K562 (cell line): Measurements from ENCODE around the gene KRTAP5-6. TPM values are rescaled to one million over a fixed set of nuclear protein-coding genes. Genes with fewer than 3 reads are reported as not detected.

Experiments used
- ATAC-seq: fragments of 200-7000 bp; cut with Tn5 transposase; 3 replicates; pipeline ENCODE4 v1.9.1; 2020; ENCODE audit warnings: moderate library complexity
- BruUV-seq: library from RNA; stranded (reverse); fragments of 400-500 nt; replicated peaks from 2 replicates; lab custom pipeline; 2021; lab: Mats Ljungman, UMichigan
- CTCF ChIA-PET: fragments of 300-600 bp; formaldehyde crosslinking; extraction: SDS; loops from one replicate; lab custom pipeline; 2021; ENCODE audit warnings: low intra/inter-chr PET ratio; lab: Yijun Ruan, JAX
- POLR2A ChIA-PET: fragments of 300-600, 350-650 bp; sonication (Branson Sonifier 250); formaldehyde crosslinking; extraction: SDS; loops from one replicate; lab custom pipeline; 2021; ENCODE audit warnings: antibody characterized with exemption, inconsistent platforms; lab: Yijun Ruan, JAX
- DNase-seq, 4 experiments: peaks; one replicate each; pipeline versions ENCODE4 v3.0.0 to v3.0.0-alpha.2; 2011 to 2018; ENCODE audit warnings: low spot score in 3 of 4, mixed read lengths in 3 of 4; ENCODE audit errors: extremely low read depth in 1 of 4
- FAIRE-seq: peaks from 2 replicates; lab custom pipeline; 2011; peaks lifted over from hg19 to GRCh38; lab: Jason Lieb, UNC
- H2AFZ ChIP-seq: 2 replicates; pipeline ENCODE4 v1.6.0; 2011; ENCODE audit warnings: low read depth, low read length, control low read depth, inconsistent platforms
- H3K27ac ChIP-seq: fragments of 200-600 bp; 3 replicates; pipeline ENCODE4 v1.8.0; 2011; ENCODE audit warnings: low read depth, mild to moderate bottlenecking, control low read depth, inconsistent platforms, low read length, moderate library complexity, mixed read lengths; ENCODE audit errors: extremely low read depth
- H3K27me3 ChIP-seq, 2 experiments: fragments of 300-600 bp in 1 of 2; 2 replicates in 1 of 2; 3 replicates in 1 of 2; pipeline versions ENCODE4 v1.6.0 to v1.8.0; 2011; ENCODE audit warnings: inconsistent platforms in 2 of 2, low read length in 2 of 2, mild to moderate bottlenecking in 1 of 2, mixed read lengths in 1 of 2, moderate library complexity in 1 of 2; ENCODE audit not compliant: control insufficient read depth in 2 of 2, insufficient read depth in 2 of 2
- H3K36me3 ChIP-seq: fragments of 300-600 bp; 3 replicates; pipeline ENCODE4 v1.8.0; 2011; ENCODE audit warnings: mild to moderate bottlenecking, low read length, inconsistent platforms; ENCODE audit not compliant: control insufficient read depth, insufficient read depth
- H3K4me1 ChIP-seq, 2 experiments: fragments of 200-600 bp in 1 of 2; replicated peaks in 1 of 2; 2 replicates in 1 of 2; 3 replicates in 1 of 2; pipeline versions ENCODE4 v1.5.1 to v1.8.0; 2011; ENCODE audit warnings: inconsistent platforms in 2 of 2, low read length in 2 of 2, mild to moderate bottlenecking in 1 of 2, mixed read lengths in 1 of 2, moderate library complexity in 1 of 2; ENCODE audit not compliant: control insufficient read depth in 2 of 2, insufficient read depth in 2 of 2
- H3K4me2 ChIP-seq: 2 replicates; pipeline ENCODE4 v1.6.1; 2011; ENCODE audit warnings: low read length, control low read depth, inconsistent platforms, mixed read lengths; ENCODE audit not compliant: insufficient read depth
- H3K4me3 ChIP-seq: fragments of 200-600 bp; sonication (generic), shearing (Covaris generic); 2 replicates; pipeline ENCODE4 v1.5.1; 2016; ENCODE audit warnings: control low read depth, inconsistent platforms
- H3K79me2 ChIP-seq: fragments of 200-600 bp; 3 replicates; pipeline ENCODE4 v1.8.0; 2011; ENCODE audit warnings: low read length, inconsistent platforms; ENCODE audit not compliant: control insufficient read depth, insufficient read depth
- H3K9ac ChIP-seq, 2 experiments: 2 replicates each; pipeline versions ENCODE4 v1.6.0 to v1.6.1; 2011; ENCODE audit warnings: low read depth in 2 of 2, low read length in 2 of 2, control low read depth in 1 of 2, inconsistent platforms in 1 of 2, mild to moderate bottlenecking in 1 of 2, mixed read lengths in 1 of 2; ENCODE audit not compliant: insufficient read depth in 1 of 2
- H3K9me1 ChIP-seq: one replicate; pipeline ENCODE4 v1.6.0; 2011; ENCODE audit warnings: inconsistent platforms, mild to moderate bottlenecking, low read length, moderate library complexity; ENCODE audit not compliant: control insufficient read depth, insufficient read depth
- H3K9me3 ChIP-seq: replicated peaks from 2 replicates; pipeline ENCODE4 v1.5.1; 2011; ENCODE audit warnings: low read depth, low read length, inconsistent platforms; ENCODE audit not compliant: control insufficient read depth, insufficient read depth
- H4K20me1 ChIP-seq: replicated peaks from 2 replicates; pipeline ENCODE4 v1.6.1; 2011; ENCODE audit warnings: low read length, inconsistent platforms, mixed read lengths; ENCODE audit not compliant: control insufficient read depth, insufficient read depth
- RCOR1 ChIP-seq, 2 experiments: IDR thresholded peaks; 2 replicates each; pipeline ENCODE4 v1.6.1; 2012; ENCODE audit warnings: low read depth in 2 of 2, low read length in 2 of 2, borderline replicate concordance in 1 of 2, improper control_type of control experiment in 1 of 2
- WGBS: fragments of 100-300 bp; shearing (Covaris generic); methylation state at CpG from one replicate; pipeline ENCODE4 v1.1.6; 2016; ENCODE audit warnings: low coverage, mixed read lengths; ENCODE audit not compliant: insufficient coverage; ENCODE audit errors: missing lambda C conversion rate; 5-methylcytosine and 5-hydroxymethylcytosine counted together
- in situ Hi-C: fragments of 300-500 bp; cut with MboI; formaldehyde crosslinking; loops from 4 replicates; pipeline ENCODE4 v1.15.0; 2018; ENCODE audit warnings: inconsistent platforms, mixed read lengths
- intact Hi-C: fragments of 100-400 bp; cut with micrococcal nuclease; formaldehyde crosslinking; loops from 2 replicates; pipeline ENCODE4 v1.14.2; 2022
- polyA plus RNA-seq, 8 experiments: library from polyadenylated mRNA; depleted of rRNA in 4 of 8; stranded (reverse) in 5 of 8; unstranded in 3 of 8; fragments of >200 nt; fragmentation: Nextera tagmentation in 2 of 8; fragmentation: Illumina TruSeq in 1 of 8; extraction: Ambion mirVana in 2 of 8; extraction: Trizol in 1 of 8; gene quantifications; 2 replicates each; pipeline versions ENCODE4 v1.2.1 to v1.2.3, GENCODE V29; 2011 to 2014; ENCODE audit warnings: inconsistent platforms in 1 of 8, missing spikeins in 1 of 8
- total RNA-seq, 7 experiments: library from RNA; depleted of rRNA in 6 of 7; stranded (reverse); fragments of >200 nt in 6 of 7; fragmentation: Illumina TruSeq in 2 of 7; extraction: Trizol in 2 of 7; gene quantifications; 2 replicates each; pipeline versions ENCODE4 v1.2.1 to v1.2.3, GENCODE V29; 2011 to 2021; ENCODE audit warnings: low replicate concordance in 1 of 7
- TF ChIP-seq, protein P1 (sequence below): sonication (generic); formaldehyde crosslinking; IDR thresholded peaks from 2 replicates; pipeline ENCODE4 v1.8.0; 2023; ENCODE audit warnings: mild to moderate bottlenecking, missing genetic modification reagents

Gene KRTAP5-6
- total and polyA plus RNA-seq, 9 of the 15 experiments (the other 6 are each of a cell fraction or from before 2014, with no cell fraction given), result not detected

- ATAC-seq (no peak), DNase-seq (no peak), FAIRE-seq (no peak)
- Histone ChIP-seq H3K4me2 (no peak overlapping the region), H3K4me3 (no peak overlapping the region), H4K20me1 (no peaks in the 10 kb centered on the region), H3K9ac (no peak overlapping the region), H3K4me1 (no peaks in the 10 kb centered on the region; a peak in 2 of 5 replicates), H3K36me3 (no peaks in the 10 kb centered on the region), H3K9me3 (peaks cover 7% of the 10 kb centered on the region; the same call in 1 of the 2 replicates), H2AFZ (no peak overlapping the region), H3K9me1 (no peaks in the 10 kb centered on the region), H3K79me2 (no peaks in the 10 kb centered on the region), H3K27ac (no peak overlapping the region), H3K27me3 (peaks cover 20 to 66% of the 10 kb centered on the region in 2 experiments)
- BruUV-seq, result no TSS peak
- POLR2A ChIA-PET, result interaction anchor here (0.7 kb wide), 1 partner anchor 366 kb away, joined by 3 read pairs; no protein-coding TSS in a partner anchor
- intact Hi-C loops (no loop called here), in situ Hi-C loops (no loop called here)
- CTCF ChIA-PET, result no interaction called here
- no peak for TF ChIP-seq RCOR1 (IDR thresholded peaks at IDR 0.05; ENCODE audit: borderline replicate concordance in 1 of 2, low read depth in 2 of 2, low read length in 2 of 2)
- TF ChIP-seq, protein P1, sequence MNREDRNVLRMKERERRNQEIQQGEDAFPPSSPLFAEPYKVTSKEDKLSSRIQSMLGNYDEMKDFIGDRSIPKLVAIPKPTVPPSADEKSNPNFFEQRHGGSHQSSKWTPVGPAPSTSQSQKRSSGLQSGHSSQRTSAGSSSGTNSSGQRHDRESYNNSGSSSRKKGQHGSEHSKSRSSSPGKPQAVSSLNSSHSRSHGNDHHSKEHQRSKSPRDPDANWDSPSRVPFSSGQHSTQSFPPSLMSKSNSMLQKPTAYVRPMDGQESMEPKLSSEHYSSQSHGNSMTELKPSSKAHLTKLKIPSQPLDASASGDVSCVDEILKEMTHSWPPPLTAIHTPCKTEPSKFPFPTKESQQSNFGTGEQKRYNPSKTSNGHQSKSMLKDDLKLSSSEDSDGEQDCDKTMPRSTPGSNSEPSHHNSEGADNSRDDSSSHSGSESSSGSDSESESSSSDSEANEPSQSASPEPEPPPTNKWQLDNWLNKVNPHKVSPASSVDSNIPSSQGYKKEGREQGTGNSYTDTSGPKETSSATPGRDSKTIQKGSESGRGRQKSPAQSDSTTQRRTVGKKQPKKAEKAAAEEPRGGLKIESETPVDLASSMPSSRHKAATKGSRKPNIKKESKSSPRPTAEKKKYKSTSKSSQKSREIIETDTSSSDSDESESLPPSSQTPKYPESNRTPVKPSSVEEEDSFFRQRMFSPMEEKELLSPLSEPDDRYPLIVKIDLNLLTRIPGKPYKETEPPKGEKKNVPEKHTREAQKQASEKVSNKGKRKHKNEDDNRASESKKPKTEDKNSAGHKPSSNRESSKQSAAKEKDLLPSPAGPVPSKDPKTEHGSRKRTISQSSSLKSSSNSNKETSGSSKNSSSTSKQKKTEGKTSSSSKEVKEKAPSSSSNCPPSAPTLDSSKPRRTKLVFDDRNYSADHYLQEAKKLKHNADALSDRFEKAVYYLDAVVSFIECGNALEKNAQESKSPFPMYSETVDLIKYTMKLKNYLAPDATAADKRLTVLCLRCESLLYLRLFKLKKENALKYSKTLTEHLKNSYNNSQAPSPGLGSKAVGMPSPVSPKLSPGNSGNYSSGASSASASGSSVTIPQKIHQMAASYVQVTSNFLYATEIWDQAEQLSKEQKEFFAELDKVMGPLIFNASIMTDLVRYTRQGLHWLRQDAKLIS (CRISPR knock-in tag), result no peak
- WGBS, result 4% methylated on average over 11 of the region's 11 CpGs
Measured at GRCh38 chr11:1730059-1730629, 33.1 kb downstream of the KRTAP5-6 start.
